GM18520 (cell line): Measurements from ENCODE around the gene CTNNBIP1.
A peak's percentile ranks its signal among the peaks of the same experiment; 100 is the strongest.

Source experiments
- ATAC-seq: cut with Tn5 transposase; IDR thresholded peaks from one replicate; pipeline ENCODE4 v1.9.1; 2021; ENCODE audit not compliant: unreplicated experiment

Gene CTNNBIP1

DNA sequence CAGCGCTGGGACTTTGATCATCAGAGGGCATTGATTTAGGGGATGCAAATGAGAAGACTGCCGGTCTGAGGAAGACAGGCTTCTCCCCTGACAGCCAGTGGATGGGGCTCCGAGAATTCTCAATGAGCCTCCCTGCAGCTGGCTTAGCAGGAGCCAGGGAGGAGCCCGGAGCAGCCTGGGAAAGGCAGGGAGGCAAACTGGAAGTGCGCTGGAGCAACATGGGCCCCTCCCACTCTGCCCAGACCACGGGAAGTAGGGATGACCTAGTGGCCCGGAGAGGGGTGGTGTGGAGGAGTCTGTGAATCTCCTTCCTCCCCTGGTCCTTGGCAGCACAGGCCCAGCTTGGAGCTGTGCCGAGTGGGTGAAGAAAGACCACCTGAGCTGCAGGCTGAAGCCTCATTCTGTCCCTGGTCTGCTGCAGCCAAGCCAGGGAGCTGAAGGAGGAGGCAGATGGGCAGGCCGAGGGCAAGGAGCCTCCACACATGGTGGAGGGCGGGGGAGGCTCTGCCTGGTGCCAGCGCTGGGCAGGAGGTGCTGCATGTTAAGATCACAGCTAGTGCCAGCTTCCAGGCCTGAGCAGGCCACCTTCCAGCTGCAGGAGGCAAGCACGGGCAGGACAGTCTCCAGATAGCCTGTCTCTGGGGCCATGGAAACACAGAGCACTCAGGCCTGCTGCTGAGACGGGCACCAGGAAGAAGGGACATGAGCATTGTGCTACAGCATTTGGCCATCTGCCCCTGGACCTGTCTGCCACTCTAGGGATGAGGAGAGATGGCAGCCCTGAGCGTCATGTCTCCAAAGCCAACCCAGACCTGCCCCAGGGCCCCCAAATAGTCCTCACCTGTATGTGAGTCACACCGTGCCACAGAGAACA, 74.1 kb downstream of the CTNNBIP1 start:
- no peak for ATAC-seq

- ATAC-seq, result no peak
These were observed 74.7 kb downstream of the CTNNBIP1 start for GRCh38 chr1:9835404-9835757.

- ATAC-seq, result no peak
These were observed 76.4 kb downstream of the CTNNBIP1 start for GRCh38 chr1:9833632-9834031.

DNA sequence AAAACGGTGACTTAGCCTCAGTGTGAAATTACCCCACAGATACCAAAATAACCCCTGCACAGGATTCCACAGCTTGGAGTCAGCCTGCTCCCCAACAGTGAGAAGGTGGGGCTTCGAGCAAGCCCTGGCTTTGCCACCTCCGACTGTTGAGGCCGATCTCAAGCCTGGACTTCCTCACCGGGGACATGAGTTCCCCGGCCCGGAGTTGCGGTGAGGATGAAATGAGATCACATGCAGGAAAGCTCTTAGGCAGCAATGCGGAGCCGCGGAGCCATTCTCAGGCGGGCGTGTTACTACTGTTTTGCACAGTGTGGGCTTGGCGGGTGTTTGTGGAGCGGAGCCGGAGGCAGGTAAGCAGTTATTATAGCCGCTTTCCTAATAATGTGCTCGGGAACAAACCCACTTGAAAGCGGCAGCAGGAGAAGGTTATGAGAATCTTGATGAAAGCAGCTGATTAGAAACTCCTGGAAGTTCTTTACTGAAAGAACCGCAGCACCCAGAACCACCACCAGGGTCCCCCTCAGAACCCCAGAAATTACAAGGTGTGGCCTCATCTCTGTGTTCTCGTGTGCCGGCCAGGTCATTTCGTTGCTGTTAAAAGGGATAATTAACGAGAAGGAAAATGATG, 82.4 kb downstream of the CTNNBIP1 start:
- ATAC-seq, result no peak

DNA sequence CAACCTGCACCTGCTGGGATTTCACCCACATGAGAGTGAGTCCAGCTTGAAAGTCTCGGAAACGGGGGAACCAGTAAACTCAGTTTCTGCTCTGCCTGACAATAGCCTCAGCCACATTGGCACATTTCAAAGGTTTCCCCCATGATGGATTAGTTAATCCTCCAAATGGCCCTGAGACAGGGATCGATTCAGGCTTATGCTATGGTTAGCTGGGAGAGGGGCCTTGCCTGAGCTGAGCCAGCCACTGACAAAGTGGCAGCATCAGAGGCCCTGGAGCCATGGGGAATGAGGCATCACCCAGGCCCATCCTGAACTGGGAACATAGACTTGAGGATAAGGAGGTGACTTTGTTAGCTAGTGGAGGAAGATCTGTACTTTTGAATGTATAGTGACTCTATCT, 83.5 kb downstream of the CTNNBIP1 start:
- no peak for ATAC-seq

DNA sequence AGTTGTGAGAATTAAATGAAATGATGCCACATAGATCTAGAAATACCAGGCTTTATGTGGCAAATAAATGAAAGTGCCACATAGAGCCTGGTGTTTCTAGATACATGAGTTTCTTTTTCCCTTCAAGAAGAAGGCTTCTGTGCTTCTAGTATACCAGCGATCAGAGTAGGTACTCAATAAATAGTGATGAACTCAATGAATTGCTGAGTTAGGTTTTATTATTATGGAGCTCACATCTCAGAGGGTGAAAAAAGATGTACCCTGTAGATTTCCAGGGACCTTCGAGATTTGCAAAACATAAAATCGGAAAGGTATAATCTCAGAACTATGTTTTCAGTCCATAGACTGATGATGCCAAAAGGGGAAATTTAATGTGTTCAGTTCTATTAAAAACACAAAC, 84.0 kb downstream of the CTNNBIP1 start:
- ATAC-seq, result no peak

- no peak for ATAC-seq
These were observed 84.7 kb downstream of the CTNNBIP1 start for GRCh38 chr1:9825093-9826074.

- ATAC-seq, result no peak
These were observed 85.4 kb downstream of the CTNNBIP1 start for GRCh38 chr1:9824702-9825089.

DNA sequence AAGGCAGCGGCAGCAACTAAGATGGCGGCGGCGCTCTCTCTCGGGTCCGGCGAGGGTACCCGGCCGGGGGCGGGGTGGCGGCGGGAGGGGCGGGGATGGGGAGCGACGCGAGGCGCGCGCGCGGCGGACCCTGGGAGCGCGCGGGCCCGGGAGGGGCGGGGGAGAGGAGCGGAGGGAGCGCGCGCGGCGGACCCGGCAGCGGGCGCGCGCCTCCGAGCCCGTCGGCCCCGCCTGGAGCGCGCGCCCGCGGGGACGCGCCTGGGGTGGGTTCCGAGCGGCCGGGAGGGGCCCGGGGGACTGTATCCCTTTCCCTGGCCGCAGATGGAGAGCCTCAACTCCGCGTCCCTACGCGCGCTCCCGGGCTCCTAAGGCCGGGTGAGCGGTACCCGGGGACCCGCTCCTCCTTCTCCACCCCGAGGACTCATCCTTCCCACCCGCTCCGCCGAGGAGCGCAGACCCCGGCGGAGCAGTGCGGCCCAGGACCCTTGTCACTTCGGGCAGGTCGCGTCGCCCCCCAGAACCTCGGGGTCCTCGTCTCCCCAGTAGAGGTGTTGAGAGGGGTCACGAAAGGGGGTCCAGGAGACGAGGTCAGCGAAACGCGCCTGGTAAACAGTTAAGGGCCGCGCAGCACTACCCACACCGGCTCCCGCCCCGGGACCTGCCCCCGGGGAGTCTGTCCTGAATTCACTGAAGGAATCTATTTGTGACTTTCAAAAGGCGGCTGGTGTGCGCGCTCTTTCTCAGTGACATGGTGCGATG, 85.9 kb downstream of the CTNNBIP1 start, which contains the start of gene CLSTN1:
CLSTN1 (minus strand) TSS at position 23 of the 759 bp plus-strand sequence. CDS start 232 bp downstream, outside the sequence.
- peak; percentile 48 for ATAC-seq

DNA sequence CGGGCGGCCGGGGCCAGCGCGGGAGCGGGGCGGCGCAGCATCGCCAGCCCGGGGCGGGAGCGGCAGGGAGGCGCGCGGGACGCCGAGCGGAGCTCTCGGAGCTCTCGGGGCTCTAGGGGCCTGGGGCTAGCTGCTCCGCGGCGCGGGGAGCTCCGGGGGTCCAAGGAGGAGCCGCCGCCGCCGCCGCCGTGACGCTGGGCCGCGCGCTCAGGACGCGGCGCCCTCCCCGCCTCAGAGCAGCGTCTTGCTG, 86.5 kb downstream of the CTNNBIP1 start:
- peak; percentile 6 for ATAC-seq

DNA sequence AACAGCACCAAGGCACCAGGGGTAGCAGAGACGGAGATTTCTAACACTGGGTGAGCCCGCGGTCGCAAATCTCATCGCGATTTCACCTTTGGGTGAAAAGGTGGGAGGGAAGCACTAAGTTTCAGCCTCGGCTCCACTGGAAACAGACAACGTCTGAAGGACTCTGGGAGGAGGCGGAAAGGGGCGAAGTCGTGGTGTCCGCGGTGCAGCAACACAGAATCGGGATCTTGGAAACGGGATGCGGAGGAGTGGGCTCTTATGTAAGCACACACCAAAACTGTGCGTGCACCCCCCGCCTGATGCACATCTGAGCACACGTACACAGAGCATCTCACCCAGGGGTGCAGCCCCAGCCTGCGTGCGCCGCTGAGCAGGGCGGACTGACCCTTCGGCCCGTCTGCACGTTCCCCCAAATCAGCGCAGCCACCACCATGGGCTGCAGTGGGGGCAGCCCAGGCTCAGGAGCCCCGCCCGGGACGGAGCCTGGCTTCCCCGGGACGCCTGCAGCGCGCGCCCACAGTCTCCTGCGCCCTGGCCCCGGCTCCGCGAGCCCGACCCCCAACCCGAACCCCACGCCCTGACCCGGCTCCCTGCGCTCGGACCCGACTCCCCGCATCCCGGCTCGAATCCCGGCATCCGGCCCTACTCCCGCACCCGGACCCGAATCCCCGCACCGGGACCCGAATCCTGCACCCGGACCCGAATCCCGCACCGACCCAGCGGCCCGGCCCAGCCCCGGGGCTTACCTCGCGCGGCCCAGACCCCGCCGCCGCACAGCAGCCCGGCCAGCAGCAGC, 87.0 kb downstream of the CTNNBIP1 start:
- no peak for ATAC-seq

GRCh38 chr1:9822490-9822889, 87.6 kb downstream of the CTNNBIP1 start:
- no peak for ATAC-seq

- no peak for ATAC-seq
These were observed 88.4 kb downstream of the CTNNBIP1 start for GRCh38 chr1:9821710-9822109.

DNA sequence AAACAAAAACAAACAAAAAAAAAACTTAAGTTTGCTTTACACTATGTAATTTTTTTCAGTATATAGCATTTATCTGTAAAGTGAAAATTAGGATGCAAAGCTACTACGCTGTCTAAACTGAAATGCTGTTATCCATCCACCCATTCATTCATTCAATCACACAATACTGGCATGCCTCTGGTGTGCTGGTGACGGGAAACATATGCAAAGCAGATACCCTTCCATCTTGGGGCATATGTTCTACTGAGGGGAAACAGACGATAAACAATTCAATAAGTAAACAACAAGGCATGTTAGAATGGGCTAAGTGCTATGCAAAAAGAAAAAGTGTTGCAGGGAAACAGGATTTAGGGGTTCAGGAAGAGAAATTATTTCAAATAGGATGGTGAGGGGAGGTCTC, 89.5 kb downstream of the CTNNBIP1 start:
- no peak for ATAC-seq

- no peak for ATAC-seq
These were observed 92.3 kb downstream of the CTNNBIP1 start for GRCh38 chr1:9817734-9818133.

GRCh38 chr1:9816199-9816598, 93.9 kb downstream of the CTNNBIP1 start:
- ATAC-seq, result no peak

- no peak for ATAC-seq
These were observed 94.9 kb downstream of the CTNNBIP1 start for GRCh38 chr1:9815150-9815549.

GRCh38 chr1:9814619-9815018, 95.5 kb downstream of the CTNNBIP1 start:
- no peak for ATAC-seq

DNA sequence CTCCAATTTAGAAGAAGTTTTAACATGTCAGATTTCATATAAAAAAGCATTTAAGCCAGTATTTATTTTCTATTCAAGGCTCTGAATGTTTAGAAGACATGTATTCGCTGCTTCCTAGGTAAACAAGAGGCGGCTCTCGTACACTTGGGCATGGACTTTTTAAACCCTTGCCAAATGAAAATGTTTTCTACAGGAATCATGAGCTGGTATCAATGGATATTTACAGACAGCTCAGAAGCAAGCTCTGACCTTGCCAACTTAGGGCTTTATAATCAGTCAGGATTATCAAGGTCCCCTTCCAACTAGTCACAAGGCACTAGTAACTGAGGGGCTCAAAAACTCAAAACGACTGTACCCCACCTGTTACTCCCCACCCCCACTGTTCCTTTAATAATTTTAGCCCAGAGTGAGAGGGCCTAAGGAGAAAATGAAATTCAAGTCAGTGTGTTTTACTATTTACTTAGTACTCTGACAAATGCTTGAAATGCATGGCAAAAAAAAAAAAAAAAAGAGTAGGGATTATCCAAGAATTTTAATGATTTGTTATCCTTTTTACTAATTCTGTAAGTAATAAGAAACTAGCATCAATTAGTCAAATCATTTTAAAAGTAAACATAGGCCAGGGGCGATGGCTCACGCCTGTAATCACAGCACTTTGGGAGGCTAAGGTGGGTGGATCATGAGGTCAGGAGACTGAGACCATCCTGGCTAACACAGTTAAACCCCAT, 98.7 kb downstream of the CTNNBIP1 start:
- ATAC-seq, result no peak
